HG03432 (cell line): ENCODE results near the gene ZC3HAV1.
"Not testable (repeated sequence)": the region's sequence is repeated elsewhere in the genome, so short reads cannot be mapped to it uniquely, and the experiment has no call there.

Source experiments
- ATAC-seq: cut with Tn5 transposase; IDR thresholded peaks from one replicate; pipeline ENCODE4 v1.9.1; 2021; ENCODE audit warnings: mild to moderate bottlenecking, moderate library complexity; ENCODE audit not compliant: unreplicated experiment

The ZC3HAV1 gene

GRCh38 chr7:139055674-139056073 is 53.8 kb downstream of the ZC3HAV1 start:
- ATAC-seq, result no peak

GRCh38 chr7:139054656-139055055 is 54.9 kb downstream of the ZC3HAV1 start:
- ATAC-seq, result not testable (repeated sequence)

- no peak for ATAC-seq
Observed at GRCh38 chr7:139054101-139054500, 55.4 kb downstream of the ZC3HAV1 start.

- no peak for ATAC-seq
Observed at GRCh38 chr7:139051655-139052054, 57.9 kb downstream of the ZC3HAV1 start.

GRCh38 chr7:139049936-139050335 is 59.6 kb downstream of the ZC3HAV1 start:
- ATAC-seq, result no peak

GRCh38 chr7:139049111-139049510 is 60.4 kb downstream of the ZC3HAV1 start:
- ATAC-seq, result no peak

GRCh38 chr7:139047970-139048369 is 61.5 kb downstream of the ZC3HAV1 start:
- ATAC-seq, result no peak

- no peak for ATAC-seq
Observed at GRCh38 chr7:139046143-139046542, 63.4 kb downstream of the ZC3HAV1 start.

GRCh38 chr7:139044813-139045794 is 64.4 kb downstream of the ZC3HAV1 start:
- ATAC-seq, result peak; percentile 46

GRCh38 chr7:139043823-139044812 is 65.4 kb downstream of the ZC3HAV1 start:
- ATAC-seq, result no peak

- ATAC-seq, result no peak
Observed at GRCh38 chr7:139041378-139042085, 68.0 kb downstream of the ZC3HAV1 start.

GRCh38 chr7:139038691-139039090 is 70.8 kb downstream of the ZC3HAV1 start:
- ATAC-seq, result no peak

- ATAC-seq, result no peak
Observed at GRCh38 chr7:139036901-139037300, 72.6 kb downstream of the ZC3HAV1 start.

GRCh38 chr7:139035586-139036353 is 73.8 kb downstream of the ZC3HAV1 start, which contains the start of gene ZC3HAV1L:
ZC3HAV1L (minus strand) TSS chr7:139036042; CDS start chr7:139036017, 25 bp downstream.
- ATAC-seq, result peak; percentile 95

- ATAC-seq, result peak; percentile 46
Observed at GRCh38 chr7:139034855-139035585, 74.5 kb downstream of the ZC3HAV1 start.

- ATAC-seq, result no peak
Observed at GRCh38 chr7:139034336-139034735, 75.2 kb downstream of the ZC3HAV1 start.

GRCh38 chr7:139033346-139034114 is 76.0 kb downstream of the ZC3HAV1 start:
- ATAC-seq, result no peak

- no peak for ATAC-seq
Observed at GRCh38 chr7:139032473-139032872, 77.0 kb downstream of the ZC3HAV1 start.
